HepG2 (cell line): ENCODE results near the gene PPP1R12B. TPM values are rescaled to one million over a fixed set of nuclear protein-coding genes. Genes with fewer than 3 reads are reported as not detected.

Experiments used
- ATAC-seq: fragments of 200-7000 bp; cut with Tn5 transposase; 3 replicates; pipeline ENCODE4 v1.9.1; 2020; ENCODE audit warnings: mild to moderate bottlenecking, moderate library complexity
- BruUV-seq: library from RNA; stranded (reverse); fragments of 400-500 nt; replicated peaks from 2 replicates; lab custom pipeline; 2021; lab: Mats Ljungman, UMichigan
- CTCF ChIA-PET: fragments of 300-600 bp; formaldehyde crosslinking; extraction: SDS; loops from one replicate; lab custom pipeline; 2021; ENCODE audit warnings: low total read pairs, inconsistent platforms, low intra/inter-chr PET ratio; lab: Yijun Ruan, JAX
- POLR2A ChIA-PET: fragments of 350-600 bp; sonication (Branson Sonifier 250); formaldehyde crosslinking; loops from one replicate; lab custom pipeline; 2020; ENCODE audit warnings: antibody characterized with exemption, inconsistent platforms; lab: Yijun Ruan, JAX
- DNase-seq: peaks from one replicate; pipeline ENCODE4 v3.0.0-alpha.2; 2015; ENCODE audit warnings: low spot score
- FAIRE-seq: peaks from 3 replicates; lab custom pipeline; 2011; peaks lifted over from hg19 to GRCh38; lab: Jason Lieb, UNC
- H2AFZ ChIP-seq: one replicate; pipeline ENCODE4 v1.6.1; 2011; ENCODE audit warnings: low read length, inconsistent platforms
- H3K27ac ChIP-seq: fragments of 300-600 bp; 3 replicates; pipeline ENCODE4 v1.8.0; 2011; ENCODE audit warnings: mixed run types, mild to moderate bottlenecking, mixed read lengths, low read length, inconsistent platforms; ENCODE audit not compliant: insufficient read depth; ENCODE audit errors: extremely low read length
- H3K27me3 ChIP-seq, 2 experiments: fragments of 200-600 bp in 1 of 2; 2 replicates in 1 of 2; 3 replicates in 1 of 2; pipeline versions ENCODE4 v1.6.0 to v1.8.0; 2011; ENCODE audit warnings: low read length in 2 of 2, mild to moderate bottlenecking in 2 of 2, moderate library complexity in 2 of 2, inconsistent platforms in 1 of 2; ENCODE audit not compliant: insufficient read depth in 2 of 2, control insufficient read depth in 1 of 2
- H3K36me3 ChIP-seq, 2 experiments: fragments of 200-600 bp in 1 of 2; replicated peaks in 1 of 2; 2 replicates in 1 of 2; 3 replicates in 1 of 2; pipeline versions ENCODE4 v1.5.1 to v1.8.0; 2011; ENCODE audit warnings: low read length in 2 of 2, inconsistent platforms in 1 of 2; ENCODE audit not compliant: insufficient read depth in 2 of 2, control insufficient read depth in 1 of 2
- H3K4me1 ChIP-seq: 2 replicates; pipeline ENCODE4 v1.5.1; 2012; ENCODE audit warnings: low read length, inconsistent platforms; ENCODE audit not compliant: insufficient read depth
- H3K4me2 ChIP-seq: 2 replicates; pipeline ENCODE4 v1.6.0; 2011; ENCODE audit warnings: low read depth, low read length, inconsistent platforms
- H3K4me3 ChIP-seq, 3 experiments: fragments of 200-600 bp in 1 of 3; sonication (generic), shearing (Covaris generic) in 1 of 3; replicated peaks in 1 of 3; 2 replicates each; pipeline ENCODE4 v1.5.1; 2011 to 2016; ENCODE audit warnings: low read length in 3 of 3, inconsistent platforms in 2 of 3, low read depth in 2 of 3, mild to moderate bottlenecking in 2 of 3, control low read depth in 1 of 3, mixed read lengths in 1 of 3; ENCODE audit not compliant: insufficient read depth in 1 of 3
- H3K79me2 ChIP-seq: one replicate; pipeline ENCODE4 v1.6.1; 2011; ENCODE audit warnings: low read length, inconsistent platforms; ENCODE audit not compliant: insufficient read depth
- H3K9ac ChIP-seq: 2 replicates; pipeline ENCODE4 v1.6.0; 2011; ENCODE audit warnings: mild to moderate bottlenecking, low read depth, low read length, inconsistent platforms; ENCODE audit not compliant: insufficient read depth
- H3K9me3 ChIP-seq: 2 replicates; pipeline ENCODE4 v1.5.1; 2012; ENCODE audit warnings: mild to moderate bottlenecking, low read length
- H4K20me1 ChIP-seq: 2 replicates; pipeline ENCODE4 v1.6.0; 2011; ENCODE audit warnings: inconsistent platforms, mild to moderate bottlenecking, low read length, moderate library complexity; ENCODE audit not compliant: insufficient read depth
- EP300 ChIP-seq, 3 experiments: sonication (generic) in 1 of 3; formaldehyde crosslinking in 1 of 3; IDR thresholded peaks; 2 replicates each; pipeline versions ENCODE4 v1.5.1 to v1.6.1; 2011 to 2020; ENCODE audit warnings: low read depth in 2 of 3, low read length in 2 of 3, borderline replicate concordance in 1 of 3, improper control_type of control experiment in 1 of 3, mild to moderate bottlenecking in 1 of 3, missing genetic modification reagents in 1 of 3, moderate library complexity in 1 of 3
- FLYWCH1 ChIP-seq: sonication (generic); formaldehyde crosslinking; IDR thresholded peaks from 2 replicates; pipeline ENCODE4 v1.8.1; 2023; ENCODE audit warnings: mild to moderate bottlenecking, missing genetic modification reagents
- HDAC1 ChIP-seq: sonication (generic); formaldehyde crosslinking; IDR thresholded peaks from 2 replicates; pipeline ENCODE4 v1.5.1; 2020; ENCODE audit warnings: mild to moderate bottlenecking, missing genetic modification reagents
- HOXA7 ChIP-seq: sonication (generic); formaldehyde crosslinking; IDR thresholded peaks from 2 replicates; pipeline ENCODE4 v1.8.1; 2022; ENCODE audit warnings: mild to moderate bottlenecking, missing genetic modification reagents, moderate library complexity
- KAT8 ChIP-seq: IDR thresholded peaks from 2 replicates; pipeline ENCODE4 v1.6.1; 2016; ENCODE audit warnings: missing genetic modification reagents, missing compliant biosample characterization
- PAX8 ChIP-seq: sonication (generic); formaldehyde crosslinking; IDR thresholded peaks from 2 replicates; pipeline ENCODE4 v1.8.0; 2022; ENCODE audit warnings: mild to moderate bottlenecking, missing genetic modification reagents, borderline replicate concordance
- STAG1 ChIP-seq: sonication (generic); formaldehyde crosslinking; IDR thresholded peaks from 2 replicates; pipeline ENCODE4 v1.4.0; 2020; ENCODE audit warnings: missing genetic modification reagents
- U2AF2 ChIP-seq: fragments of 200-400 bp; formaldehyde crosslinking; IDR thresholded peaks from 2 replicates; pipeline ENCODE4 v1.6.1; 2017; ENCODE audit warnings: low read depth, mild to moderate bottlenecking, low read length
- ZNF101 ChIP-seq: sonication (generic); formaldehyde crosslinking; IDR thresholded peaks from 2 replicates; pipeline ENCODE4 v1.4.0; 2020; ENCODE audit warnings: mild to moderate bottlenecking, low read depth, missing genetic modification reagents, borderline replicate concordance
- ZNF253 ChIP-seq: sonication (generic); formaldehyde crosslinking; IDR thresholded peaks from 2 replicates; pipeline ENCODE4 v1.8.0; 2022; ENCODE audit warnings: mild to moderate bottlenecking, missing genetic modification reagents, borderline replicate concordance
- WGBS: methylation state at CpG from one replicate; pipeline ENCODE4 v1.1.6; 2017; ENCODE audit warnings: low lambda C conversion rate; 5-methylcytosine and 5-hydroxymethylcytosine counted together
- in situ Hi-C: cut with HindIII; loops from 2 replicates; pipeline ENCODE4 v1.10.0; 2017; ENCODE audit warnings: low pct_unique_long_range_greater_than_20kb; ENCODE audit not compliant: extremely low pct_ligation_motif_present
- intact Hi-C: fragments of 100-400 bp; cut with micrococcal nuclease; formaldehyde crosslinking; loops from one replicate; pipeline ENCODE4 v1.10.0; 2022; ENCODE audit not compliant: unreplicated experiment
- polyA plus RNA-seq, 8 experiments: library from polyadenylated mRNA; depleted of rRNA in 3 of 8; stranded (reverse) in 7 of 8; unstranded in 1 of 8; fragments of >200 nt; fragmentation: Illumina TruSeq in 4 of 8; extraction: Trizol in 4 of 8; gene quantifications; 2 replicates each; pipeline versions ENCODE4 v1.2.1 to v1.2.3, GENCODE V29; 2011 to 2016; ENCODE audit warnings: low read depth in 4 of 8, missing spikeins in 1 of 8, mixed read lengths in 1 of 8; ENCODE audit not compliant: insufficient read depth in 1 of 8
- total RNA-seq, 5 experiments: library from RNA; depleted of rRNA; stranded (reverse); fragments of >200 nt; fragmentation: Illumina TruSeq; extraction: Trizol; gene quantifications; 2 replicates each; pipeline ENCODE4 v1.2.3, GENCODE V29; 2016; ENCODE audit warnings: low read depth in 1 of 5
- TF ChIP-seq, protein P1 (sequence below): IDR thresholded peaks from 2 replicates; pipeline ENCODE4 v1.4.0; 2020; ENCODE audit warnings: mild to moderate bottlenecking, missing genetic modification reagents

Gene PPP1R12B
- total and polyA plus RNA-seq, 2 of the 13 experiments (the other 11 are each of a cell fraction or from before 2014, with no cell fraction given): 12.0 to 13.6 TPM

DNA sequence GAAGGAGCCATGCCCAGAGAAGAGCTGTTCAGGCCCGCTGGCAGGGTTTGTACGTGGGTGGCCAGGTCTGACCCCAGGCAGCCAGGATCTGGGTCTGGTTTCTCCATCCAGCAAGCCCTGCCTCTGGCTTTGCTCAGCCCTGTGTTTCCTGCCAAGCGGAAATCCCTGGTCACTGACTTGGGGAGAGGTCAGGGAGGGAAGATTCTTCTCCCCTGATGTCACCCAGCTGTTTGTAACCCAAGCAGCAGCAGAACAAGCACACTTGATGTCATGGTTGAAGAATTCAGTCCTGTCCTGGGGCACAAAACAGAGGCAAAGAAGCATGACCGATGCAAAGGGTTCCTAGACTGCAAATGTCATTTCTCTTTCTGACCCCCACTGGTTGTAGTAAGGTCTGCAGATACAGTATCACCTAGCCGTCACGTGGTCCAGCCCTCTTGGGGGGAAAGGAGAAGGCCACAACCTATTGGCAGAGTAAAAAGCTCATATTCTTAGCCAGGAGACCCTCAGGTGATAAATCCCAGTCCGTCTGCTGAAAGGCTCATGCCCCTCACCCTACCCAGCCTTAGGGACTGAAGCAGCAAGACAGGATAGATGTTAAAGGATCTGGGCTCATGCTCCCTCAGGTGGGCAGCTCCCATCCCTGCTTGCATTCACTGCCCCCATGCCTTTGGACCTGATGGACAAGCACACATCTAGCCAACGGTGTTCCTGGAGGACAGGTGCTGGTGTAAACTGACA lies 240.9 kb downstream of the PPP1R12B start (continued):
- TF ChIP-seq, protein P1, sequence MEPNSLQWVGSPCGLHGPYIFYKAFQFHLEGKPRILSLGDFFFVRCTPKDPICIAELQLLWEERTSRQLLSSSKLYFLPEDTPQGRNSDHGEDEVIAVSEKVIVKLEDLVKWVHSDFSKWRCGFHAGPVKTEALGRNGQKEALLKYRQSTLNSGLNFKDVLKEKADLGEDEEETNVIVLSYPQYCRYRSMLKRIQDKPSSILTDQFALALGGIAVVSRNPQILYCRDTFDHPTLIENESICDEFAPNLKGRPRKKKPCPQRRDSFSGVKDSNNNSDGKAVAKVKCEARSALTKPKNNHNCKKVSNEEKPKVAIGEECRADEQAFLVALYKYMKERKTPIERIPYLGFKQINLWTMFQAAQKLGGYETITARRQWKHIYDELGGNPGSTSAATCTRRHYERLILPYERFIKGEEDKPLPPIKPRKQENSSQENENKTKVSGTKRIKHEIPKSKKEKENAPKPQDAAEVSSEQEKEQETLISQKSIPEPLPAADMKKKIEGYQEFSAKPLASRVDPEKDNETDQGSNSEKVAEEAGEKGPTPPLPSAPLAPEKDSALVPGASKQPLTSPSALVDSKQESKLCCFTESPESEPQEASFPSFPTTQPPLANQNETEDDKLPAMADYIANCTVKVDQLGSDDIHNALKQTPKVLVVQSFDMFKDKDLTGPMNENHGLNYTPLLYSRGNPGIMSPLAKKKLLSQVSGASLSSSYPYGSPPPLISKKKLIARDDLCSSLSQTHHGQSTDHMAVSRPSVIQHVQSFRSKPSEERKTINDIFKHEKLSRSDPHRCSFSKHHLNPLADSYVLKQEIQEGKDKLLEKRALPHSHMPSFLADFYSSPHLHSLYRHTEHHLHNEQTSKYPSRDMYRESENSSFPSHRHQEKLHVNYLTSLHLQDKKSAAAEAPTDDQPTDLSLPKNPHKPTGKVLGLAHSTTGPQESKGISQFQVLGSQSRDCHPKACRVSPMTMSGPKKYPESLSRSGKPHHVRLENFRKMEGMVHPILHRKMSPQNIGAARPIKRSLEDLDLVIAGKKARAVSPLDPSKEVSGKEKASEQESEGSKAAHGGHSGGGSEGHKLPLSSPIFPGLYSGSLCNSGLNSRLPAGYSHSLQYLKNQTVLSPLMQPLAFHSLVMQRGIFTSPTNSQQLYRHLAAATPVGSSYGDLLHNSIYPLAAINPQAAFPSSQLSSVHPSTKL: peak; percentile 50; the same call in 1 of the 2 replicates
- peak in 1 of 2 experiments; percentile 9; a peak in 1 of 4 replicates for TF ChIP-seq EP300 (IDR thresholded peaks at IDR 0.05; ENCODE audit: low read depth in 2 of 2, low read length in 2 of 2)
- TF ChIP-seq EP300 (CRISPR knock-in tag; IDR thresholded peaks at IDR 0.05; ENCODE audit: borderline replicate concordance): no peak
- TF ChIP-seq ZNF101 (CRISPR knock-in tag): no peak

DNA sequence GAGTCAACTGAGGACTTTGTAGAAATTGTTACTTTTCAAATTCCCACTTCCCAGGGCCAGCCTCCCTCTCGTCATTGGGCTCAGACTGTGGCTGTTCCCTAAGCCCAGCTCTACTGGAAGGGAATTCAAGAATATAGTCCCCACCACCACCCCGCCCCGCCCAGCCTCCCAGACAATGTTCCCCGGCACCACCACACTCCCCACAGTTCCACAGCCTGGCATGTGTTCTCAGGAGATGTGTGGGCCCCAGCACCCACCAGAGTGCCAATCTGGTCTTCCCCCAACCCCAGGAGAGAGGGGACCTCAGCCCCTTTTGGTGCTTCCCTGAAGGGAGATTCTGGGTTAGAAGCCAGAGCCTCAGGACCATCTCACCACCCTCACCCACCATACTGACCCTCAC lies 241.6 kb downstream of the PPP1R12B start:
- H3K4me2 ChIP-seq: no peak overlapping the region
- in situ Hi-C loops: loop anchor here (10.0 kb wide), 1 partner anchor 85 kb away; no protein-coding TSS in a partner anchor
- no peak overlapping the region for H3K4me3 ChIP-seq
- no peak for DNase-seq
- H3K4me1 ChIP-seq: peaks cover 29% of the 10 kb centered on the region
- TF ChIP-seq ZNF253 (CRISPR knock-in tag): no peak
- TF ChIP-seq FLYWCH1 (CRISPR knock-in tag): no peak
- TF ChIP-seq PAX8 (CRISPR knock-in tag): no peak
- no peak for TF ChIP-seq U2AF2
- TF ChIP-seq STAG1: no peak
- TF ChIP-seq HOXA7: no peak
- no peak for TF ChIP-seq HDAC1 (CRISPR knock-in tag)
- TF ChIP-seq KAT8 (CRISPR knock-in tag): no peak
- TF ChIP-seq, all 625 proteins: peak for 0
- ATAC-seq (no peak), FAIRE-seq (no peak)
- Histone ChIP-seq H2AFZ (no peak overlapping the region), H3K9me3 (no peaks in the 10 kb centered on the region), H3K27me3 (no peaks in the 10 kb centered on the region), H3K9ac (no peak overlapping the region), H3K79me2 (no peaks in the 10 kb centered on the region), H4K20me1 (no peaks in the 10 kb centered on the region), H3K36me3 (no peaks in the 10 kb centered on the region; a peak in 1 of 5 replicates), H3K27ac (no peak overlapping the region)
- 96% methylated on average over 2 of the region's 4 CpGs for WGBS
- no TSS peak for BruUV-seq
- ChIA-PET CTCF (no interaction called here), POLR2A (no interaction called here)
- intact Hi-C loops: no loop called here
